GM18498 (cell line): Measurements from ENCODE around the gene CCNH.

Experiments used
- ATAC-seq: cut with Tn5 transposase; IDR thresholded peaks from one replicate; pipeline ENCODE4 v1.9.1; 2021; ENCODE audit warnings: mild to moderate bottlenecking, moderate library complexity; ENCODE audit not compliant: unreplicated experiment

Gene CCNH

DNA sequence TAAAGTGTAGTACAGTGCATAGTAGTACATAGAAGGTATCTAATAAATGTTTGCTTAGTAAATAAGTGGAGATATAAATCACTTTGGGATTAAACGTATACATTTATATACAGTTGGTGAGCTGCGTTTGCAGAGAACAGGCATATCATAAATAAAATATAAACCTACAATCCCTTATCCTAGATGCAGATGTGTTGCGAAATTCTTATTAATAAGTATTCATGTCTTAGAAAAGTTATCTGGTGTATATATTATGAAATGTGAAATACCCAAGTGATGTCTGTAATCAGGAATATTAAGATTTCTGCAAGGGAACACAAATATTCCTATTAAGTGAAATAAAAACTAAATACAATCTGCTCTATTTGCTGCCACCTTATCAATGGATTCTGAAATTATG lies 8.8 kb downstream of the CCNH start:
- ATAC-seq: no peak

GRCh38 chr5:87403409-87403808 lies 9.3 kb downstream of the CCNH start:
- no peak for ATAC-seq

GRCh38 chr5:87401626-87402025 lies 11.1 kb downstream of the CCNH start:
- no peak for ATAC-seq

DNA sequence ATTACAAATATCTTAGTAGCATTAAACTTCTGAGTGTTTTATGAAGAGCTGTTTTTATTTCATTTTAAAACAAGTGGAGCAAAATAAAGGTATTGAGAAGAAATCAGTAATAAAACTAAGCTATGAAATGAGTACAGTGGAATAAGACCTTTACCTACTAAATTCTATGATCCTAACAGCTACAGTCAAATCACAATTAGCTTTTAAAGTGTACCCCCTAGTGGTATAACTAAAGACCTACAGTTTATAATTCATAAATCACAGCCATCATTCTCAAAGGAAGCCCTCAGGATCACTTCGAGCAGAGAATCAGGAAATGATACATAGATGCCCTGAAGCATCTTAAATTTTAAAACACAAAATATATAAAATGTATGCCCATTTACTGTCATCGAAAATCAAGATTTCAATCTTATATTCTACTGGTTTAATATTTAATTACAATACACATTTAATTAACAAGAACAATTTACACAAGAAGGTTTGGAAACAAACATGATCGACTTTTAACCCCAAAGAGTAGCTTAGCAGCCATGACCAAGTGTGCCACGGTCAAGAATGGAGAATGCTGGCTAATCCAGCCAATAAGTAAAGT lies 12.3 kb downstream of the CCNH start:
- peak; percentile 75 for ATAC-seq

DNA sequence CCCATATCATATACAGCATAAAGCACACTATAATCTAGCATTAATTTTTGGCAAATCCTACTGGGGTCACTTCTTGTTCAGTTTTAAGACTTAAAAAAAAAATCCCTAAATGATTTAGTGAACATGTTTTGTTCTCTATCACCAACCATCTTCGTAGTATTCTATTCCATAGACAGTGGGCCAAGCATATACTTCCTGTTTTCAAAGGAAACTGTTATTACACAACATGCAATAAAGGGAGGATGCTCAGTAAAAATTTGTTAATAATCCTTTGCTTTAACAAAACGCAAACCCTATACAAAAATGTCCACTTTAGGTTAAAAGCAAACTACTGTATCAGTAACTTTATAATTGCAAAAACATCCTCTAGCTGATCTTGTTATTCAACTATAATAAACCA lies 13.0 kb downstream of the CCNH start:
- ATAC-seq: no peak

DNA sequence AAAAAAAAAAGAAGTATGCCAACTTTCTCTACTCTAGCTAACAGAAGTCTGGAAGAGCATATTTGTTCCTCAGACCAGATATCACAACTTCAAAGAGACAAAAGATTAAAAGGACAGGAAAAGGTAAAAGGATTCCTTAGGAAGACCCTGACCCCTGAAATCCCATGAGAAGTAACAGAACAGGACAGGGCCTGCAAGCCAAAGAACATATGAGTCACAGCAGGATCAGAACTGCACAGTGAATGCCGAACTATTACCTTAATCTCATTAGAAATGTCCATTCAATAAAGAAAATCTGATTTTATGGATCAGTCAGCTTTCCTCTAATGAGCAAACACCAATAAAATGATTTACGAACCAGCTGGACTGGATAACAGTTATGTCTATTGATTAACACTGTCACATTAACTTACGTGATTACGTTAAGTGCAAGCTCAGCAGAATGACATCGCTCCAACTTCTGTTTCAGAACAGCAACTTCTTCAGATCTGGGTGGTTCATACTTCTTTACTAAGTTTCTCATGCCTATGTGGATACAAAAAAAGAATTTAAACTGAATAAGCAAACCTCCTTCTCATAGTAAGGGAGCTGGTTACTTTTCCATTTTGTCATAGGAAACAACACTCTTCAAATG lies 13.6 kb downstream of the CCNH start:
- no peak for ATAC-seq

DNA sequence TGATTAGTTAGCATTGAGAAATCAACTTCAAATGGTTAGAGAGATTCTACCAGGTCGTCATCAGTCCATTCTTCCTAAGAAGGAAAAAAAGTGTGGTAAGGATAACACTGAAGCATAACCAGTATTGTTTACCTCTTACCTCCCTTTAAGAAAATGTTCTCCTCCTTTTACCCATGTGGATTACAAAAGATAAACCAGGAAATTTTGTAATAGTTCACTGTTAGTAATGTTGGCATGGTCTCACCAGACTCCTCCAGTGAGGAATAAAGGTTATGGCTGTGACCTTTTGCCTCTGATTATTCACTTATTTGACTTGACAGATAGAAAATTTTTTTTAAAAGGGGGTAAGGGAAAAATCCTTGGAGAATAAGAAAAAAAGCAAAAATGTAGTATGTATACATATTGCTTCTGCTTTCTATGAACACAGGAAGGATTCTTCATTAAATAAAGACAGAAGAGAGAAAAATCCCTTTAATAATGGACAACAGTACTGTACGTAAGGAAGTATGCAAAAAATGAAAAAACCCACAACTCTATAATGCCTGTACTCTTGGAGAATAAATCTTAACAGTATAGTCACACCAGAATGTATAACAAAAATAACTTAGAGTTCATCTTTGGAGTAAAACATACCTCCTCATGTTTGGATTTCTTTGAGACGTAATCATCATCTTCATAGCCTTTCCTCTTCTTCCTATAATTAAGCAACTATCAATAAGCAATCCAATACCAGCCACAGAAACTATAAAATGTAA lies 18.1 kb downstream of the CCNH start:
- no peak for ATAC-seq

GRCh38 chr5:87393331-87393730 lies 19.4 kb downstream of the CCNH start:
- ATAC-seq: no peak

- ATAC-seq: no peak
Observed at GRCh38 chr5:87392801-87393200, 19.9 kb downstream of the CCNH start.

GRCh38 chr5:87392170-87392569 lies 20.6 kb downstream of the CCNH start:
- no peak for ATAC-seq

GRCh38 chr5:87390576-87391199 lies 22.0 kb downstream of the CCNH start:
- no peak for ATAC-seq

DNA sequence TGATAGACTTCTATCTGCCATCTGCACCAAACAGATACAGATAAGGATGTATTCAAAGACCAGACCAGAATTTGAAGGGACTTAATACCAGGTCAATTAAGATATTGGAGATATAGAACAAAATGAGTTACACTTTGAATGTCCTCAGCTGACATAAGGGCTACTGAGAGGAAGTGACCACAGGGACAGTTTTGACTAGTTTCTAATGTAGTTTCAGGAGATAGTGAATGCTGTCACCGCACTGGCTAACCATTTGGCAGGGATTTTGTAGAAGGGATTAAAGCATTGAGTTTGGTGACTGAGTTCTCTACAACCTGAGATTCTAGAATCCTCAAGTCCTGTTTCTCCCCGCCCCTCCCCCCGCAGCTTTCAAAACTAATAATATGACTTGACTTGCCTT lies 22.7 kb downstream of the CCNH start:
- no peak for ATAC-seq

DNA sequence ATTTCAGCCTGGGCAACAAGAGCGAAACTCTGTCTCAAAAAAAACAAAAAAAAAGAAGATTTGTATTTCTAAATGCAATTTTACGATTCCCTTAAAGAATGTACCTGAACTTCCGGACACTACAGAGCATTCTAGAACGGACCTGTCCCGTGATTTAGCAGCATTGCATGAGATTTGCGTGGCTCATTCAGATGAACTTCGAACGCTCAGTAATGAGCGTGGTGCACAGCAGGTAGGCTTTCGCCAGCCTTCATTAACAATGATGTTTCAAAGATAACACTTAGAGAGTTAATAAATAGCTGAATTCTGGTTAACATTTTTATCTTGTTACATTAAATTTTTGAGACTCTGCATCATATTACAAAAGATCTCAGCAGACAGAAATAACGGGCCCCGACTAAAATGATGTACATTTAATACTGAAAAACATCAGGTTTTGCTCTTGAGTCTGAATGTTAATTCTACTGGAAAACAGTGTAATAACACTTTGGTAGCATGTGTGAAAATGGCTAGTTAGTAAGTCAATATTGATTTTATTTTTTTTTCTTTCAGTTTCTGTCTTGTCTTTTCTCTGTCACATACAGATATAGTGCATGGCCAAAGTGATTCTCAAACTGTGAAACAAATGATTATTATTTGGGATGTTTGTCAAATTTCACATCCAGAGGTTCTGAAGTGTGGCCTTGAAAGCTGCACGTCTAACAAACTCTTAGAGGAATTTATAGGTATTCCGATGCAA lies 23.3 kb downstream of the CCNH start:
- no peak for ATAC-seq

DNA sequence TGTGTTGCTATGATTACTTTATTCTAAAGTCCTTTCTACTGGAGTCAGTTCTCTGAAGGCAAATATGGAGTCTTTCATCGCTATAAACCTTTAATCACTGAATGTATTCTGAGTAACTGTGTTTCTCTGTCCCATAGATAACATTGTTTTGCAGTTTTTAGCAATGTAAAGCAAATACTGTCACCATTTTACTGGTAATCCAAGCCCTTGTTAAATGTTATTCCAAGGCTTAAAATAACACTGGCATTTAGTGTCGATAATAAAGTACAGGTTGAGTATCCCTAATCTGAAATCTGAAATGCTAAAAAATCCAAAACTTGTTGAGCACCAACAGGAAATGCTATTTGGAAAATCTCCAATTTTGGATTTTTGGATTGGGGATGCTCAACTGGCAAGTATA lies 24.6 kb downstream of the CCNH start:
- ATAC-seq: no peak

GRCh38 chr5:87385802-87386201 lies 26.9 kb downstream of the CCNH start:
- ATAC-seq: no peak

DNA sequence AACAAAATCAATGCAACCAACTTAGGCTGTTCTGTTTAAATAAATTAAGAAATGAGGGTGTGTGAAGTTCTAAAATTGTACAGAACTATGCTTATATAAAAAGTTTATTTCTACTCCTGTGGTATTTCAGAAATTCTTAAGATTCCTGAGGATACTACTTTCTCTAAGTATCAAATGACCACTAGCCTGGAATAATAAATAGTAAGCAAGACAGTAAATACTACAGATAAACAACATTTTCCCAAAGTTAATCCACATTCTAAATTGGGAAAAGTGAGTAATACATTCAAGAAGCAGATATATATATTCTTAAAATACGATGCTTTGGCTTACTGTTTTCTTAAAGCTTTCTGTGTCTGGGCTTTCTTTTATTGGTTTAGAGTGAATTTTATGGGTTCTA lies 29.5 kb downstream of the CCNH start:
- no peak for ATAC-seq

GRCh38 chr5:87382224-87382623 lies 30.5 kb downstream of the CCNH start:
- no peak for ATAC-seq

DNA sequence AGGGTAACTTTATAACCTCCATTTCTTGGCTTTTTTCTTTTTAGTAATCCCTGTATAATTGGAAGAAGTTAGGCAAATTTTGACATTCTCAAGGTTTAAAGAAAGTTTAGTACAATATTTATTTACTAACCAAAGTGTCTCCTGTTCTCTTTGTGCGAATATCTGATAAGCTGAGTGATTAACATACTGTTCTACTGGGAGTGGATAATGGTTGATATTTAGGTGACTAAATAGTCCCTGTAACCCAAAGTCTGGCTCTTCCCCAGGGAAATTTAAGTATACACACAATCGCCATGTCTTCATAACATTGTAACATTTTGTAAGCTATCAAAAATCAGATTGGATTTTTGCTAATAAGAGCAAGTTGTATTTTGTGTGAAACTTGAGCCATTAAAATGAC lies 40.0 kb downstream of the CCNH start:
- no peak for ATAC-seq

GRCh38 chr5:87369431-87369830 lies 43.3 kb downstream of the CCNH start:
- no peak for ATAC-seq

DNA sequence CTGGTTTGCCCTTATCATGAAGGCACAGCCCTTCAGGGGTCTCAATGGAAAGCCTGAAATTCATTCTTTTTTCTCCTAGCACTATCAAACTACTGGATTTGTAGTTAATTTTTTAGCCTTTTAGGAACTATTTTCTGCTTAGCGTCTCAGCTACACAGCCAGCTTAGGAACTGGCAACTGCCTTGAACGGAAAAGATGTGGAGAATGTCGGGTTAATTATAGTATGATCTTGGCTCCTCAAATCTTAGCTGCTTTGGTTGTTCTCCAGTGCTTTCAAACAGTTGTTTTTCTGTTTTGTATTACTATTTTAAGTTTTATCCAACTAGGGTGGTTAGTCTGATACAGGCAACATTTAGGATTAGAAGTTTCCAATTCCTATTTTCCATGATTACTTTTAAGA lies 44.1 kb downstream of the CCNH start:
- ATAC-seq: no peak

DNA sequence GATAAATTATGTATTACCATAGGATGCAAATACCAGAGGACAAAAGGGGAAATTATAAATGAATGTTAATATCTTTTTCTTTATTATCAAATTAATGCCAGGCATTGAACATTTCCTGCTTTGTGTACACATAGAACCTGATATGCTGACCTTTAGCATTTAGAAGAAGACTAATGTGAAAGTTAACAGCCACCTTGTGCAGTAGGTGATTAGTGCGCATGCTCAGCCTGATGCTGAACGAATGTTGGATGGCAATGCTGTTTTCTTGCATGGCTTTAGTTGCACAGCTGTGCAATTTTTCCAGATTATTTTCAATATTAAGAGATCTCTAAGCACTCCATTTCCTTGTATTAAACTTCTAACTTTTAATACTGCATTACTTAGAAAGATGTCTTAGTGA lies 45.5 kb downstream of the CCNH start:
- no peak for ATAC-seq
